ENCODE data around the gene FARS2. TPM values are rescaled to one million over a fixed set of nuclear protein-coding genes. Genes with fewer than 3 reads are reported as not detected.

The FARS2 gene
- total RNA-seq, 6 donors from 2014 or later, result 16.4 to 34.6 (median 19.9) TPM

GRCh38 chr6:5229356-5229755, 32.0 kb upstream of the FARS2 start:
- H3K9me3 ChIP-seq, result no peaks in the 10 kb centered on the region
- no peaks in the 10 kb centered on the region for H3K4me1 ChIP-seq
- no peak for TF ChIP-seq POLR2AphosphoS5 (IDR thresholded peaks at IDR 0.05)
- no peak for TF ChIP-seq CTCF (IDR thresholded peaks at IDR 0.05)
- TF ChIP-seq EP300 (IDR thresholded peaks at IDR 0.05), result no peak
- no peak for TF ChIP-seq POLR2A (IDR thresholded peaks at IDR 0.05)
- H3K36me3 ChIP-seq, result no peaks in the 10 kb centered on the region
- no peak overlapping the region for H3K4me3 ChIP-seq
- no peak for ATAC-seq (ENCODE audit: low FRiP score in 2 of 2)
- no peaks in the 10 kb centered on the region for H3K27me3 ChIP-seq
- no peak for DNase-seq
- 91 to 95% methylated on average over 3 of the region's 3 CpGs for WGBS, 2 donors
- H3K27ac ChIP-seq, result no peak overlapping the region

GRCh38 chr6:5230081-5230480, 31.2 kb upstream of the FARS2 start:
- no peak overlapping the region for H3K27ac ChIP-seq
- no peaks in the 10 kb centered on the region for H3K4me1 ChIP-seq
- no peaks in the 10 kb centered on the region for H3K36me3 ChIP-seq
- H3K9me3 ChIP-seq, result no peaks in the 10 kb centered on the region
- DNase-seq (no peak), ATAC-seq (ENCODE audit: low FRiP score in 2 of 2) (no peak)
- H3K27me3 ChIP-seq, result no peaks in the 10 kb centered on the region
- no peak for TF ChIP-seq CTCF (IDR thresholded peaks at IDR 0.05)
- 66 to 70% methylated on average over 4 of the region's 4 CpGs for WGBS, 2 donors
- H3K4me3 ChIP-seq, result no peak overlapping the region

GRCh38 chr6:5231289-5231688, 30.0 kb upstream of the FARS2 start:
- DNase-seq (no peak), ATAC-seq (ENCODE audit: low FRiP score in 2 of 2) (no peak)
- Histone ChIP-seq H3K27me3 (no peaks in the 10 kb centered on the region), H3K9me3 (no peaks in the 10 kb centered on the region), H3K4me3 (no peak overlapping the region), H3K27ac (no peak overlapping the region), H3K36me3 (peaks cover 0 to 8% (median 0%) of the 10 kb centered on the region in 4 donors), H3K4me1 (no peaks in the 10 kb centered on the region)
- no peak for TF ChIP-seq CTCF (IDR thresholded peaks at IDR 0.05)
- no peak for TF ChIP-seq POLR2A (IDR thresholded peaks at IDR 0.05)
- TF ChIP-seq POLR2AphosphoS5 (IDR thresholded peaks at IDR 0.05), result no peak
- TF ChIP-seq EP300 (IDR thresholded peaks at IDR 0.05), result no peak
- WGBS, 2 donors, result 92 to 94% methylated on average over 2 of the region's 2 CpGs

- 76 to 87% methylated on average over 6 of the region's 6 CpGs for WGBS, 2 donors
- Histone ChIP-seq H3K9me3 (no peaks in the 10 kb centered on the region), H3K36me3 (peaks cover 0 to 15% (median 0%) of the 10 kb centered on the region in 4 donors), H3K27me3 (no peaks in the 10 kb centered on the region), H3K4me1 (no peaks in the 10 kb centered on the region), H3K27ac (no peak overlapping the region), H3K4me3 (no peak overlapping the region)
- ATAC-seq (ENCODE audit: low FRiP score in 2 of 2), result peak in 1 of 2 donors; percentile 39
- TF ChIP-seq POLR2AphosphoS5 (IDR thresholded peaks at IDR 0.05), result no peak
- no peak for TF ChIP-seq POLR2A (IDR thresholded peaks at IDR 0.05)
- TF ChIP-seq EP300 (IDR thresholded peaks at IDR 0.05), result no peak
- no peak for TF ChIP-seq CTCF (IDR thresholded peaks at IDR 0.05)
- no peak for DNase-seq
These were observed 26.4 kb upstream of the FARS2 start for GRCh38 chr6:5234874-5235273.

GRCh38 chr6:5235830-5236229, 25.5 kb upstream of the FARS2 start:
- no peak for ATAC-seq (ENCODE audit: low FRiP score in 2 of 2)
- Histone ChIP-seq H3K27me3 (no peaks in the 10 kb centered on the region), H3K27ac (no peak overlapping the region), H3K4me1 (no peaks in the 10 kb centered on the region), H3K9me3 (no peaks in the 10 kb centered on the region), H3K36me3 (peaks cover 0 to 15% (median 0%) of the 10 kb centered on the region in 4 donors), H3K4me3 (no peak overlapping the region)
- TF ChIP-seq EP300 (IDR thresholded peaks at IDR 0.05) (no peak), POLR2AphosphoS5 (IDR thresholded peaks at IDR 0.05) (no peak), CTCF (IDR thresholded peaks at IDR 0.05) (no peak), POLR2A (IDR thresholded peaks at IDR 0.05) (no peak)
- 91 to 99% methylated on average over 2 of the region's 2 CpGs for WGBS, 2 donors
- no peak for DNase-seq
